GM19372 (cell line): ENCODE measurements around the gene STAM.
"Not testable (repeated sequence)": the region's sequence is repeated elsewhere in the genome, so short reads cannot be mapped to it uniquely, and the experiment has no call there.

Source experiments
- ATAC-seq: cut with Tn5 transposase; IDR thresholded peaks from one replicate; pipeline ENCODE4 v1.9.1; 2021; ENCODE audit warnings: mild to moderate bottlenecking, low read depth, moderate library complexity; ENCODE audit not compliant: unreplicated experiment

The STAM gene

GRCh38 chr10:17722317-17723014 is 78.5 kb downstream of the STAM start:
- ATAC-seq: not testable (repeated sequence)

- ATAC-seq: no peak
Observed at GRCh38 chr10:17725703-17726102, 81.8 kb downstream of the STAM start.

- ATAC-seq: no peak
Observed at GRCh38 chr10:17729630-17730029, 85.7 kb downstream of the STAM start.

- no peak for ATAC-seq
Observed at GRCh38 chr10:17730667-17731066, 86.7 kb downstream of the STAM start.

GRCh38 chr10:17731331-17732020 is 87.5 kb downstream of the STAM start:
- no peak for ATAC-seq

- no peak for ATAC-seq
Observed at GRCh38 chr10:17733620-17734019, 89.7 kb downstream of the STAM start.

- ATAC-seq: no peak
Observed at GRCh38 chr10:17734432-17735080, 90.6 kb downstream of the STAM start.

GRCh38 chr10:17735166-17735941 is 91.4 kb downstream of the STAM start:
- ATAC-seq: no peak

GRCh38 chr10:17736223-17736622 is 92.3 kb downstream of the STAM start:
- ATAC-seq: no peak

- ATAC-seq: no peak
Observed at GRCh38 chr10:17737027-17737965, 93.3 kb downstream of the STAM start.

- ATAC-seq: no peak
Observed at GRCh38 chr10:17740668-17741067, 96.7 kb downstream of the STAM start.

GRCh38 chr10:17742918-17743317 is 99.0 kb downstream of the STAM start:
- ATAC-seq: no peak

GRCh38 chr10:17743437-17743836 is 99.5 kb downstream of the STAM start:
- no peak for ATAC-seq

GRCh38 chr10:17744341-17744861 is 100.5 kb downstream of the STAM start:
- no peak for ATAC-seq

- no peak for ATAC-seq
Observed at GRCh38 chr10:17747883-17748550, 104.1 kb downstream of the STAM start.

GRCh38 chr10:17749890-17750289 is 105.9 kb downstream of the STAM start:
- ATAC-seq: no peak

GRCh38 chr10:17751781-17752445 is 108.0 kb downstream of the STAM start, which contains the start of gene TMEM236:
Gene TMEM236, plus strand, starts transcription at chr10:17752201. Its CDS starts 95 bp downstream, at chr10:17752296.
- no peak for ATAC-seq

GRCh38 chr10:17756557-17757217 is 112.7 kb downstream of the STAM start:
- ATAC-seq: peak; percentile 90
